Suprapubic skin (tissue), 4 donors: ENCODE data around the gene LRRC45. TPM values are rescaled to one million over a fixed set of nuclear protein-coding genes. Genes with fewer than 3 reads are reported as not detected.
"Not testable (repeated sequence)": the region's sequence is repeated elsewhere in the genome, so short reads cannot be mapped to it uniquely, and the experiment has no call there.

ENCODE experiments used
- DNase-seq, 2 donors: peaks; one replicate each; pipeline ENCODE4 v3.0.0-alpha.2; 2019; ENCODE audit warnings: low spot score in 2 of 2
- H3K27ac ChIP-seq: fragments of 200-600 bp; sonication (generic); one replicate; pipeline ENCODE4 v1.5.1; 2019
- H3K27me3 ChIP-seq: fragments of 200-600 bp; sonication (generic); one replicate; pipeline ENCODE4 v1.5.1; 2019
- H3K36me3 ChIP-seq: fragments of 200-600 bp; sonication (generic); one replicate; pipeline ENCODE4 v1.5.1; 2019
- H3K4me1 ChIP-seq: fragments of 200-600 bp; sonication (generic); one replicate; pipeline ENCODE4 v1.5.1; 2019
- H3K4me3 ChIP-seq: fragments of 200-600 bp; sonication (generic); one replicate; pipeline ENCODE4 v1.5.1; 2019; ENCODE audit warnings: mild to moderate bottlenecking
- H3K9me3 ChIP-seq: fragments of 200-600 bp; sonication (generic); one replicate; pipeline ENCODE4 v1.5.1; 2019
- EP300 ChIP-seq: sonication (generic); formaldehyde crosslinking; IDR thresholded peaks from one replicate; pipeline ENCODE4 v1.6.1; 2017; ENCODE audit warnings: antibody characterized with exemption
- POLR2A ChIP-seq, 2 donors: fragments of 450-650 bp; IDR thresholded peaks; one replicate each; pipeline ENCODE4 v1.6.1; 2017; ENCODE audit warnings: antibody characterized with exemption in 2 of 2, mild to moderate bottlenecking in 2 of 2, moderate library complexity in 2 of 2
- POLR2AphosphoS5 ChIP-seq, 3 donors: sonication (generic); formaldehyde crosslinking; IDR thresholded peaks; one replicate each; pipeline ENCODE4 v1.6.1; 2017; ENCODE audit warnings: antibody characterized with exemption in 3 of 3
- WGBS: methylation state at CpG from one replicate; pipeline ENCODE4 v1.1.5; 2018; 5-methylcytosine and 5-hydroxymethylcytosine counted together
- total RNA-seq, 4 donors: library from RNA; depleted of rRNA; stranded (reverse); fragments of >200 nt; gene quantifications; one replicate each; pipeline ENCODE4 v1.1.0, GENCODE V29; 2016
- TF ChIP-seq, protein P1 (sequence below), 2 donors: fragments of 200-600 bp in 1 of 2; fragments of 450-650 bp in 1 of 2; sonication (generic) in 1 of 2; IDR thresholded peaks; one replicate each; pipeline ENCODE4 v1.5.1; 2016 to 2019; ENCODE audit warnings: antibody characterized with exemption in 2 of 2, mild to moderate bottlenecking in 1 of 2, moderate library complexity in 1 of 2

LRRC45 gene
- total RNA-seq, 4 donors from 2014 or later = 14.1 to 18.7 (median 15.4) TPM

DNA sequence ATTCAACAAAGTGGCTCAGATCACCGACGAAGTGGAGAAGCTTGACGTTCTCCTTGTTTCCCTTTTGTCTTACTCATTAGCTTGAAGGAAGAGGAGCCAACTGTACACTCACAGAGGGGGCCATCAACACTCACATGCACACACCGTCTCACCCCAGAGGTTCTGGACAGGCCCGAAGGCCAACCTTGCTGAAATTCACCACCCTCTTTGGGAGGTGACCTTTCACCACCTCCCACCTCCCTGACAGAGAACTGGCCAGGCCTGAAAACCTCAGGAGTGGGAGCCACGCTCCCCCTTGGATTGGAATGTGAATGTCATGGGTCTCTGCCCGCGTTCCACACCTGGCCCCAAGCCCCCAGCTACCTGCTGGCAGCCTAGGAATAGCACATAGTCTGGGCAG, 12.4 kb downstream of the LRRC45 start:
- 79% methylated on average over 6 of the region's 8 CpGs for WGBS
- TF ChIP-seq, protein P1, sequence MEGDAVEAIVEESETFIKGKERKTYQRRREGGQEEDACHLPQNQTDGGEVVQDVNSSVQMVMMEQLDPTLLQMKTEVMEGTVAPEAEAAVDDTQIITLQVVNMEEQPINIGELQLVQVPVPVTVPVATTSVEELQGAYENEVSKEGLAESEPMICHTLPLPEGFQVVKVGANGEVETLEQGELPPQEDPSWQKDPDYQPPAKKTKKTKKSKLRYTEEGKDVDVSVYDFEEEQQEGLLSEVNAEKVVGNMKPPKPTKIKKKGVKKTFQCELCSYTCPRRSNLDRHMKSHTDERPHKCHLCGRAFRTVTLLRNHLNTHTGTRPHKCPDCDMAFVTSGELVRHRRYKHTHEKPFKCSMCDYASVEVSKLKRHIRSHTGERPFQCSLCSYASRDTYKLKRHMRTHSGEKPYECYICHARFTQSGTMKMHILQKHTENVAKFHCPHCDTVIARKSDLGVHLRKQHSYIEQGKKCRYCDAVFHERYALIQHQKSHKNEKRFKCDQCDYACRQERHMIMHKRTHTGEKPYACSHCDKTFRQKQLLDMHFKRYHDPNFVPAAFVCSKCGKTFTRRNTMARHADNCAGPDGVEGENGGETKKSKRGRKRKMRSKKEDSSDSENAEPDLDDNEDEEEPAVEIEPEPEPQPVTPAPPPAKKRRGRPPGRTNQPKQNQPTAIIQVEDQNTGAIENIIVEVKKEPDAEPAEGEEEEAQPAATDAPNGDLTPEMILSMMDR (IDR thresholded peaks at IDR 0.05) = no peak
- TF ChIP-seq EP300 = no peak
- no peak for TF ChIP-seq POLR2A (IDR thresholded peaks at IDR 0.05)
- TF ChIP-seq POLR2AphosphoS5 (IDR thresholded peaks at IDR 0.05) = no peak
- H3K4me1 ChIP-seq = peaks cover 42% of the 10 kb centered on the region
- no peak overlapping the region for H3K4me3 ChIP-seq
- no peak for DNase-seq
- no peak overlapping the region for H3K27ac ChIP-seq
- no peaks in the 10 kb centered on the region for H3K9me3 ChIP-seq
- H3K36me3 ChIP-seq = no peaks in the 10 kb centered on the region
- H3K27me3 ChIP-seq = peaks cover 7% of the 10 kb centered on the region

DNA sequence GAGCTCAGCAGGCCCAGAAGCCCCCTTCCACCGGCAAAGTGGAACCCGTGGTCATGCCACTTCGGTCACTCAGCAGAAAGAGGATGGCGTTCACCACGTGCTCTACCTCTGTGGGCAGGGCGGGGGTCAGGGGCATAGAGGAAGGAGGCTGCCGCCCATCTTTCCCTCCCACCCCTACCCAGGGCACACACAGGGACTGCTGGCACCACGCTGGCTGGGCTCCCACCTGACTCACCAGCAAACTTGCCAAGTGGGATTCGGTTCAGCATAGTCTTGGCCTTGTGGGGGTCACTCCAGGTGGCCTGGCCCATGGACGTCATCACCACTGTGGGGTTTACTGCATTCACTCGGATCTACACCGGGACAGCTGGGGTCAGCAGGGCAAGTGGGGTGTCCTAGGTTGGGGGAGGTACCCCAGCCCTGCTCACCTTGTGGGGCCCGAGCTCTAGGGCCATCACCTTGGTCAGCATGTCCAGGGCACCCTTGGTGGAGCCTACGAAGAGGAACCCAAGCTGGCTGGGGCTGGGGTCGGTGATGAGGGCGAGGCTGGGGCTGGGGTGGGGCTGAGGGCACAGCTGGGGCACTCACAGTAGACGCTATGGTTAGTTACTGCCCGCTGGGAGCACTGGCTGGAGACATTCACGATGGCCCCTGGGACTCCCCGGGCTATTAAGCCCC, 13.0 kb downstream of the LRRC45 start:
- no peak for DNase-seq
- peaks cover 36% of the 10 kb centered on the region for H3K4me1 ChIP-seq
- H3K27me3 ChIP-seq = peaks cover 7% of the 10 kb centered on the region
- WGBS = 91% methylated on average over 8 of the region's 20 CpGs
- H3K27ac ChIP-seq = no peak overlapping the region
- TF ChIP-seq EP300 (no peak), POLR2A (IDR thresholded peaks at IDR 0.05) (no peak), POLR2AphosphoS5 (IDR thresholded peaks at IDR 0.05) (no peak)
- TF ChIP-seq, protein P1 (IDR thresholded peaks at IDR 0.05) = no peak
- no peaks in the 10 kb centered on the region for H3K36me3 ChIP-seq
- H3K4me3 ChIP-seq = peak overlapping the region; percentile 69
- H3K9me3 ChIP-seq = no peaks in the 10 kb centered on the region

GRCh38 chr17:82036634-82037091, 13.6 kb downstream of the LRRC45 start:
- H3K9me3 ChIP-seq = no peaks in the 10 kb centered on the region
- H3K4me1 ChIP-seq = peaks cover 34% of the 10 kb centered on the region
- TF ChIP-seq POLR2AphosphoS5 (IDR thresholded peaks at IDR 0.05) (no peak), POLR2A (IDR thresholded peaks at IDR 0.05) (no peak), EP300 (no peak)
- TF ChIP-seq, protein P1 (IDR thresholded peaks at IDR 0.05) = no peak
- peak overlapping the region; percentile 94 for H3K27ac ChIP-seq
- 11% methylated on average over 7 of the region's 23 CpGs for WGBS
- H3K27me3 ChIP-seq = peaks cover 7% of the 10 kb centered on the region
- DNase-seq = no peak
- H3K36me3 ChIP-seq = no peaks in the 10 kb centered on the region
- H3K4me3 ChIP-seq = peak overlapping the region; percentile 69

DNA sequence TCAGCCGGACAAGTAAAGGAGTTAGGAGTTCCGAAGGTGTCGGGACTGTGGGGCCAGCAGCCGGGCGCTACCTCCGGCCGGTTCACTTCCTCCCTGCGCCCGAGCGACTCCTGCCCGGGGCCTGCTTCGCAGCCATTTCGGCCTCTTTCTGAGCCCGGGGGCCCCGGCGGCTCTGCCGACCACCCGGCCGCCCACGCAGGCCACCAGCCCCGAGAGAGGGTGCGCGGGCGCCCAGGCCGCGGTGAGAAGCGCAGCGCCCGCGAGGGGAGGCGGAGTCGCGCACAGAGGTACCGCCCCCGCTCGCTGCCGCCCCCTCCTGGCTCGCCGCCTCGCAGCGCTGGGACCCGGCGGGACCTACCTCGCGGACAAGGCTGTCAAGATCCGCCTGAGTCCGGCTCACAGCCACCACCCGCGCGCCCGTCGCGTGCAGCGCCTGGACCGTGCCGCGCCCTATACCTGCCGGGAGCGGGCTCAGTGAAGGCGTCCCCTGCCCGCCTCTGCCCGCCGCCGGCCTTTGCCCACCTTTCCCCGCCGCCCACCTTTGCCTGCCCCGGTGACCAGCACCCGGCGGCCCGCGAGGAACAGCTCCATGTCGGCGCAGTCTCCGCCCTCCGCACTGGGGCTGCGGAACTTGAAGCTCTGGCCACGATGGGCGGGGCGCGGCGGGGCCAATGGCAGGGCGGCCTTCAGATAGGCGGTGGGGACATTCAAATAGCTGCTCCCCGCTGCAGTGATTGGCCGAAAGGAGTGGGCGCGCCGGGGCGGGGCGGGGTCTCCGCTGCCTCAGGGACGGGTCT, 14.2 kb downstream of the LRRC45 start, which contains the start of gene DCXR:
Gene DCXR, minus strand, starts transcription at position 606 of the 797 bp plus-strand sequence. Its CDS starts 15 bp downstream, at position 591.
- Histone ChIP-seq H3K4me1 (peaks cover 28% of the 10 kb centered on the region), H3K27ac (peak within 1 kb of the TSS; percentile 94), H3K9me3 (no peaks in the 10 kb centered on the region), H3K27me3 (peaks cover 4% of the 10 kb centered on the region), H3K4me3 (peak within 1 kb of the TSS; percentile 69), H3K36me3 (no peaks in the 10 kb centered on the region)
- 0% methylated on average over 9 of the region's 92 CpGs for WGBS
- peak; percentile 98 to 100 for DNase-seq
- TF ChIP-seq EP300 (no peak), POLR2AphosphoS5 (IDR thresholded peaks at IDR 0.05) (peak in 2 of 3 donors; percentile 68 to 92), POLR2A (IDR thresholded peaks at IDR 0.05) (peak; percentile 56 to 92)
- TF ChIP-seq, protein P1 (IDR thresholded peaks at IDR 0.05) = peak; percentile 54 to 83

- Histone ChIP-seq H3K27me3 (no peaks in the 10 kb centered on the region), H3K9me3 (no peaks in the 10 kb centered on the region), H3K27ac (peak overlapping the region; percentile 94), H3K4me3 (peak overlapping the region; percentile 69), H3K36me3 (no peaks in the 10 kb centered on the region), H3K4me1 (peaks cover 22% of the 10 kb centered on the region)
- 4% methylated on average over 10 of the region's 10 CpGs for WGBS
- TF ChIP-seq POLR2A (IDR thresholded peaks at IDR 0.05) = no peak
- TF ChIP-seq, protein P1 (IDR thresholded peaks at IDR 0.05) = no peak
- TF ChIP-seq EP300 = no peak
- DNase-seq = no peak
Observed at GRCh38 chr17:82037889-82038195, 14.7 kb downstream of the LRRC45 start.

DNA sequence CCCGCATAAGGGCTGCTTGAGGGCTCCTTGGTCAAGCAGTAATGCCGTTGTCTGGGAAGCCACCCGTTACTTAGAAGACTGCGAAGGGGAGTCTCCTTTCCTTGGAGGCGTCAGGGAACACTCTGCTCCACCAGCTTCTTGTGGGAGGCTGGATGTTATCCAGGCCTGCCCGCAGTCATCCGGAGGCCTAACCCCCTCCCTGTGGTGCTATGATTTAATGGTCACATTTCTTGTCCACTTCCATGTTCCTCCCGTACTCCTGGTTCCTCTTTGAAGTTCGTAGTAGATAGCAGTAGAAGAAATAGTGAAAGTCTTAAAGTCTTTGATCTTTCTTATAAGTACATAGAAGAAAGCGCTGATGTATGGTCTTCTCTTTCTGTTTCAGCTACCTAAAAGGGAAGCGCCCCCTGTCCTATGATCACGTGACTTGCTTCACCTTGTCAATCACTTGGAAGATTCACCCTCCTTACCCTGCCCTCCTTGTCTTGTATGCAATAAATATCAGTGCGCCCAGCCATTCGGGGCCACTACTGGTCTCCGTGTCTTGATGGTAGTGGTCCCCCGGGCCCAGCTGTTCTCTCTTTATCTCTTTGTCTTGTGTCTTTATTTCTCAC, 15.8 kb downstream of the LRRC45 start:
- WGBS = 67% methylated on average over 16 of the region's 16 CpGs
- H3K9me3 ChIP-seq, H3K4me3 ChIP-seq, H3K36me3 ChIP-seq, H3K27ac ChIP-seq, DNase-seq, H3K27me3 ChIP-seq: not testable (repeated sequence)
- peaks cover 22% of the 10 kb centered on the region for H3K4me1 ChIP-seq
